Activated CD8-positive, alpha-beta T cell treated with anti-CD3 and anti-CD28 coated beads for 36 hours (primary cell): ENCODE measurements around the gene ETS1. TPM values are rescaled to one million over a fixed set of nuclear protein-coding genes. Genes with fewer than 3 reads are reported as not detected.

Experiments used
- ATAC-seq: fragments of 200-7000 bp; cut with Tn5 transposase; one replicate; pipeline ENCODE4 v1.10.0; 2021; ENCODE audit warnings: mild to moderate bottlenecking, moderate library complexity
- CTCF ChIA-PET: fragments of 350-600 bp; sonication (Branson Sonifier 250); formaldehyde crosslinking; loops from one replicate; lab custom pipeline; 2021; ENCODE audit warnings: antibody characterized with exemption; lab: Charles Lee
- POLR2A ChIA-PET: fragments of 350-600 bp; sonication (Branson Sonifier 250); formaldehyde crosslinking; loops from one replicate; lab custom pipeline; 2021; ENCODE audit warnings: antibody characterized with exemption; lab: Charles Lee
- DNase-seq: peaks from one replicate; pipeline ENCODE4 v3.0.0-alpha.2; 2020
- H3K27ac Mint-ChIP-seq: one replicate; pipeline ENCODE4 v1.8.0; 2021; ENCODE audit warnings: mild to moderate bottlenecking, mixed read lengths
- H3K27me3 Mint-ChIP-seq: one replicate; pipeline ENCODE4 v1.8.0; 2021; ENCODE audit warnings: mixed read lengths
- H3K36me3 Mint-ChIP-seq: one replicate; pipeline ENCODE4 v1.8.0; 2021; ENCODE audit warnings: low read depth, mixed read lengths
- H3K4me1 Mint-ChIP-seq: one replicate; pipeline ENCODE4 v1.8.0; 2021; ENCODE audit warnings: low read depth, mixed read lengths
- H3K4me3 Mint-ChIP-seq: one replicate; pipeline ENCODE4 v1.8.0; 2021; ENCODE audit warnings: mild to moderate bottlenecking, moderate library complexity, mixed read lengths
- H3K9me3 Mint-ChIP-seq: one replicate; pipeline ENCODE4 v1.8.0; 2021; ENCODE audit warnings: mixed read lengths
- CTCF ChIP-seq: fragments of 200-600 bp; IDR thresholded peaks from one replicate; pipeline ENCODE4 v1.8.0; 2022; ENCODE audit warnings: antibody characterized with exemption, mild to moderate bottlenecking
- intact Hi-C: fragments of 100-400 bp; cut with micrococcal nuclease; formaldehyde crosslinking; loops from one replicate; pipeline ENCODE4 v1.10.0; 2022
- total RNA-seq, 2 experiments: library from RNA; stranded (reverse); gene quantifications; one replicate each; pipeline ENCODE4 v1.2.3, GENCODE V29; 2021

The ETS1 gene
- total RNA-seq, 2 experiments from 2014 or later = 527 to 532 TPM

GRCh38 chr11:128513915-128514681 lies 73.3 kb downstream of the ETS1 start:
- TF ChIP-seq CTCF = no peak
- CTCF ChIA-PET = interaction anchor here (1.0 to 26.3 kb wide), 5 partner anchors 17 to 190 kb away, joined by 3 to 400 read pairs (median 3); no protein-coding TSS in a partner anchor
- Mint-ChIP-seq H3K4me1 (peaks cover 61% of the 10 kb centered on the region), H3K27ac (peak overlapping the region; percentile 96), H3K4me3 (peak overlapping the region; percentile 95), H3K36me3 (peaks cover 100% of the 10 kb centered on the region), H3K27me3 (no peaks in the 10 kb centered on the region), H3K9me3 (no peaks in the 10 kb centered on the region)
- DNase-seq = no peak
- no peak for ATAC-seq
- POLR2A ChIA-PET = interaction anchor here (0.7 to 37.3 kb wide), 7 partner anchors 5 to 255 kb away, joined by 3 to 1082 read pairs (median 78); no protein-coding TSS in a partner anchor
- intact Hi-C loops = loop anchor here (5.0 kb wide), 1 partner anchor 342 kb away; no protein-coding TSS in a partner anchor

GRCh38 chr11:128512474-128512996 lies 74.8 kb downstream of the ETS1 start:
- POLR2A ChIA-PET = interaction anchor here (0.8 to 37.3 kb wide), 11 partner anchors 6 to 223 kb away, joined by 3 to 1082 read pairs (median 11); no protein-coding TSS in a partner anchor
- peaks cover 100% of the 10 kb centered on the region for H3K36me3 Mint-ChIP-seq
- peak overlapping the region; percentile 96 for H3K27ac Mint-ChIP-seq
- peaks cover 67% of the 10 kb centered on the region for H3K4me1 Mint-ChIP-seq
- ATAC-seq (peak; percentile 65), DNase-seq (peak; percentile 71)
- H3K4me3 Mint-ChIP-seq = peak overlapping the region; percentile 95
- H3K9me3 Mint-ChIP-seq = no peaks in the 10 kb centered on the region
- no peak for TF ChIP-seq CTCF
- intact Hi-C loops = loop anchor here (5.0 kb wide), 1 partner anchor 340 kb away; no protein-coding TSS in a partner anchor
- no peaks in the 10 kb centered on the region for H3K27me3 Mint-ChIP-seq
- CTCF ChIA-PET = interaction anchor here (0.8 to 26.3 kb wide), 14 partner anchors 7 to 355 kb away, joined by 3 to 400 read pairs (median 4); no protein-coding TSS in a partner anchor

DNA sequence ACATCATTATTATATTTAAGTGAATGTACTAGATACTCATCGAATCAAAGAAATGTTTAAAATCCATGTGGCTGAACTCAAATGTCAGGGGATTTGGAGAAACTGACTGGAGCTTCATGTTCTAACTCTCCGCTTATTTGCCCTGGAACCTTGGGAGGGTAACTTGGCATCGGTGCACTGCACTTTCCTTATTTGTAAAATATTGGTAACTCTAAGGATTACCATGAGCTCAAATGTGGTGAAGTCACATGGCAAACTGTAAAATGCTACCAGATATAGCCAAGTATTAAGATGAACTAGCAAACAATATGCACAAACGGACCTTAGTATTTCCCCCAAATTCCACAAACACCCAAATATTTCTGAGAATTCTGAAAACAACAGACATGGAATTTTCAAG lies 75.6 kb downstream of the ETS1 start:
- intact Hi-C loops = loop anchor here (5.0 kb wide), 1 partner anchor 339 kb away; no protein-coding TSS in a partner anchor
- ChIA-PET POLR2A (interaction anchor here (0.8 to 37.3 kb wide), 12 partner anchors 5 to 244 kb away, joined by 3 to 1082 read pairs (median 10); no protein-coding TSS in a partner anchor), CTCF (interaction anchor here (0.9 to 26.3 kb wide), 18 partner anchors 8 to 354 kb away, joined by 3 to 400 read pairs (median 4); no protein-coding TSS in a partner anchor)
- H3K36me3 Mint-ChIP-seq = peaks cover 100% of the 10 kb centered on the region
- no peaks in the 10 kb centered on the region for H3K9me3 Mint-ChIP-seq
- peaks cover 74% of the 10 kb centered on the region for H3K4me1 Mint-ChIP-seq
- no peak for DNase-seq
- H3K27ac Mint-ChIP-seq = peak overlapping the region; percentile 96
- H3K4me3 Mint-ChIP-seq = peak overlapping the region; percentile 95
- ATAC-seq = no peak
- no peaks in the 10 kb centered on the region for H3K27me3 Mint-ChIP-seq
- no peak for TF ChIP-seq CTCF

DNA sequence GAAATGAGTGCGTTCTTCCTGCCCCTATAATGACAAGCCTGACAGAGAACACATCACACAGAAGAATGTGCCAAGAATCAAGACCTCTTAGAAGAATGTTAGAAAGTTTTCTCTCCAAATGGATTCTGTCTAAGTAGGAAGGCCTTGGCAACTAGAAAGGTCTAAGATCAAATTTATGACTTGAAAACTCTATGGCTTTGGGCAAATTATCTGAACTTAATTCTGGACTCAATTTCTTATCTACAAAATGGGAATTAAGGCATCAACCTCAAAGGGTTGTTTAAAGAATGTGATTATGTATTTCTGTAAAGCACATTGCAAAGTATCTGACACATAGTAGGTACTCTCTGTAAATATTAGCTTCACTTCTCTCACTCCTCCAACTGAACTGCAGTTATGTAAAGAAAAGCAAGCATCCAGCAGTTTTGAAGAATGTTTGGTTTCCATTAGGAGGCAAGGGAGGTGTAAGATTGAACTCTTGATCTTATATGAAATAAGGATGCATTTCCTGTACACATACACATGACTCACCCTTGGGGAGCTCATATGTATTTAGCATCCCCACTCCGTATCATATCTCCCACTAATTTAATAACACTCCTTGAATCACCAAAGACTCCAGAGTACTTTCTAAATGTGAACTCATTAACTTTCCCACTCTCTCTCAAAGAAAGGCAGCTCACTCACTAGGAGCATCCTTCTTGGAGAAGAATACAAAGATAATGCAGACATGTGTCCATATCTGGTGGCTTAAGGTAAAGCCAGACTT lies 77.6 kb downstream of the ETS1 start:
- Mint-ChIP-seq H3K4me3 (peak overlapping the region; percentile 95), H3K27ac (peak overlapping the region; percentile 96), H3K27me3 (no peaks in the 10 kb centered on the region), H3K36me3 (peaks cover 100% of the 10 kb centered on the region), H3K9me3 (no peaks in the 10 kb centered on the region), H3K4me1 (peaks cover 86% of the 10 kb centered on the region)
- DNase-seq (no peak), ATAC-seq (peak; percentile 15)
- ChIA-PET CTCF (interaction anchor here (1.1 to 26.3 kb wide), 15 partner anchors 9 to 352 kb away, joined by 3 to 400 read pairs (median 5); no protein-coding TSS in a partner anchor), POLR2A (interaction anchor here (0.9 to 37.3 kb wide), 10 partner anchors 3 to 220 kb away, joined by 3 to 1082 read pairs (median 26); no protein-coding TSS in a partner anchor)
- intact Hi-C loops = loop anchor here (5.0 to 10.0 kb wide), 3 partner anchors 38 to 338 kb away; no protein-coding TSS in a partner anchor
- TF ChIP-seq CTCF = no peak
